IPS-11a (cell line): ENCODE results near the gene STX11.

ENCODE experiments used
- H3K4me3 ChIP-seq: one replicate; pipeline ENCODE4 v1.5.1; 2013; ENCODE audit warnings: low read depth, low read length, control low read depth

The STX11 gene

DNA sequence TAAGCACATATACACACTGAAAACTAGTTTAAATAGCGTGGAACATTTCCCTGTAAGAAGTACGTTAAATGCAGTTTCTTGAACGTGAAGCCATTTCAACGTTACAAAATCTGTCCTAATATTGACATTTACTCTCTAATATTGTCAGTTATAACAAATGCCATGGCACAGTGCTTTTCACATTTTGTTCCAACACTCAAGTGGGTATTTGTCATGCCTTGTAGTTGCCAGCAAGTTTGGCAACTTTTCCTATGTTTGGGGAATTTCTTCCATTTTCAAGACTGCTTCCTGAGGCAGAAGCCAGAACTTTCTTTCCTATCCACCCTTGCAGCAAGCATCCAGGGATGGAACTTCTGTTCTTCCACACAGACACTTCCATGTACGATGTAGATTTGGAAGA is 63.0 kb downstream of the STX11 start:
- H3K4me3 ChIP-seq: no peak overlapping the region

DNA sequence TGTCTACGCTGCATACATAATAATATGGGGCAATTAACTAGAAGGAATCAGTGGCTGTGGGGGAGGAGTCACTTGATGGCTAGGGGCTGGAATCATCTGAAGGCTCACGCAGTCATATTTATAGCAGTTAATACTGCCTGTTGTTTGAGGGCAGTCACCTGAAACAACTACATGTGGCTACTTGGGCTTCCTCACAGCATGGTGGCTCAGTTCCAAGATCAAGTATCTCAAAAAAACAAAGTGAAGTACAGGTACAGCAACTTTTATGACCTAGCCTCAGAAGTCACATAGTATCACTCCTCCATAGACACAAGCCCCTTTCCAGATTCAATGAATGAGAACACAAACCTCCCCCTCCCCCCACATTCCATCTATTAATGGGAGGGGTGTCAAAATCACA is 63.7 kb downstream of the STX11 start:
- H3K4me3 ChIP-seq: no peak overlapping the region

DNA sequence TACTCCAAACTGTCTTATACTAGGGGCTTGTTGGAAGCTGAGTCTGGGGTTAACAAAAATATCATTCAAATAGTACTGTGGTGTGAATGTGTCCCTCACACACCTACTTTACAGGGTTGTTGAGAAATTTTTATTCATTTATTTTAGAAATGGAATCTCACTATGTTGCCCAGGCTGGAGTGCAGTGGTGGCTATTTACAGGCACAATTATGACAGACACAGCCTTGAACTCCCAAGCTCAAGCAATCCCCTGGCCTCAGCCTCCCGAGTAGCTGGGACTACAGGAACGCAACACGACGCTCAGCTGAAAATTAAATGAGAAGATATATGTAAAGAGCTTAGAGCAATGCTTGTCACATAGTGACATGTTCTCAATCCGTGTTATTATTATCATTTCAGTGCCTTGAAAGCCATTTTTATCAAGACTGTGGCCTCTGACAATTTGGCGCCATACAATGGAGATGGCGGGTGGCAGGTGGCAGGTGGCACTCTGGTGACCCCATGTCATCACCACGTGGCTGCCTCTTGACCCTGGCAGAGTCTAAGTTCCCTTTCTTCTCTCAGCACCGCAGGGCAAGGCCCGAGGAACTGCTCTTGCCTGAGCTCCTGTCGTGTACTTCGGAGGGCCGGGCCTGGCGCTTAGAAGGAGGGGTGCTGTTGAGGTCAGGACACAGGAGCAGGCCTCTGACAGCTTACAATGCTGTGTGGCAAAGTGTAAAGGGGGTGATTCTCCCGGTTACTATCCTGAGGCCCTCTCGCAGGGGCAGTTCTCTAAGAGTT is 64.5 kb downstream of the STX11 start:
- H3K4me3 ChIP-seq: no peak overlapping the region

DNA sequence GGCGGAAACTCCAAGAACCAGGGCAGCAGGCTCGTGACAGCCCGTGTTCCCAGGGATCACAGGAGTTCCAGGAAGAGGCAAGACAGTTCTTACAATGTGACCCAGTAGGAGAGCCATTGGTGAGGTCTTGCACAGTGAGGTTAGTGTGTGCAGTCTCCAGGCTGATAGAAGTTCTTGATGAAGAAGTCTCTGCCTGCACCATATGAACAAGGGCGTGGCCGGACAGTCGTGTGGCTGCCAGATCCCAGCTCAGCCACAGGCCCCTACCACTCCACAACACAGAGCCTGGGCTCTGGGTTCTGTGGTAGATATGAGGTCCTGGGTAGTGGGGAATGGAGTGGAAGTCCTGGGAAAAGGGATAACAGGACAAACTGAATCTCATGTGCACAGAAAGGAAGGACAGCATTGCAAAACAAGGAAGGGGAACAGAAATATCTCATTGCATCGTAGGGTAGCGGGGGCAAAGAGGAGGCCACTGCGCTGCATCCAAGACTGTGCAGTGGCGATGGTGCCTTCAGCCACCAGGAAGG is 65.2 kb downstream of the STX11 start:
- peak overlapping the region; percentile 75 for H3K4me3 ChIP-seq

DNA sequence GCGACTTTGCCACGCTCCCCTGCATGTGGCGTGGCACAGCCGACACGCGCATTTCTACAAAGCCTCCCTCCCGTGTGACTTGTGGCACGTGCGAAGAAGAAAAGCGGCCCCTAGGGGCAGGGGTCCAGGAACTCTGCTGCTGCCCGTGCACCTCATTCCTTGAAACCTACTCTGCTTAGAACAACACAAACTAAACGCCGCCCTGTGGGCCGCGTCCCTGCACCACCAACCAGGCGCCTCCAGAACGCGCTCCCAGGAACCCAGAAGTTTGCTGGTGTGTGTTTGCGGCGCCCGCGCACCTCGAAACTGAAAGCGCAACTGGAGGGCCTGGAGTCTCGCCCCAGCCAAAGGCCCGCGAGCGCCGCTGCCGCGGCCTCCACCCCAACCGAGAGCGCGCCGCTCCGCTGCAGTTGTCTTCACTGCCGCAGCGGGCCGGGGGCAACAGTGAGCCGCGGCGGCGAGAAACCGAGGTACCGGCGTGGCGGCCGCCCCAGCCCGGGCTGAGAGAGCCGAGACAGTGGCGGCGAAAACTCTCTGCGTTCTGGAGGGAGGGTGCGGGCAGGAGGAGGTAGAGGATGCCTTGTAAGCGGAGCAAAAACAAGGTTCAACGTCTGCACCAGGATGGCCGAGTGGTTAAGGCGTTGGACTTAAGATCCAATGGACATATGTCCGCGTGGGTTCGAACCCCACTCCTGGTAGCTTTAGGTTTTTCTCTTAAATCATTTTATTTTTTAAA is 65.8 kb downstream of the STX11 start:
- H3K4me3 ChIP-seq: peak overlapping the region; percentile 75

DNA sequence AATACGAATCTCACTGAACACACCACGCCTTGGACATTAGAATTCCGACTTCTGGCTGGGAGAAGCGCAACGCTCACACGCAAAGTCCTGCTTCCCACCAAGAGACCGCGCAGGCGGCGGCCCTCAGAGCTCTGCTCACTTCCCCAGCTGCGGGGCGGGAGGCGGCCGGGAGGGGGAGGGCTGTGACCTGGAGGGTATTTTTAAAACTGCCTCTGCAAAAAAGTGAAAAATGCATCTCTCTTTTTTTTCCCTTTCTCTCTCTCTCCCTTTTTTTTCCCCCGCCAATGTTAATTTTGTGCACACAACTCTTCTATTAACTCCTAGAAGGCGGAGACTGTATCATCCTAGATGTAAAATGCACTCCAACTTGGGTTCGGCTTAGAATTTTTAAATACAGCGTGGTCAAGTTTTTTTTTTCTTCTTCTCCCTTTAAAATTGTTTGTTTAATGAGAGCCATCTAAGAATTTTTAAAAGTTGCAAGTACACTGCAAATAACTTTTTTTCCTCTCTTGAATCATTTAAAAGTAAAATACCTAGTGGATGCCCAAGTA is 66.4 kb downstream of the STX11 start:
- H3K4me3 ChIP-seq: peak overlapping the region; percentile 75

DNA sequence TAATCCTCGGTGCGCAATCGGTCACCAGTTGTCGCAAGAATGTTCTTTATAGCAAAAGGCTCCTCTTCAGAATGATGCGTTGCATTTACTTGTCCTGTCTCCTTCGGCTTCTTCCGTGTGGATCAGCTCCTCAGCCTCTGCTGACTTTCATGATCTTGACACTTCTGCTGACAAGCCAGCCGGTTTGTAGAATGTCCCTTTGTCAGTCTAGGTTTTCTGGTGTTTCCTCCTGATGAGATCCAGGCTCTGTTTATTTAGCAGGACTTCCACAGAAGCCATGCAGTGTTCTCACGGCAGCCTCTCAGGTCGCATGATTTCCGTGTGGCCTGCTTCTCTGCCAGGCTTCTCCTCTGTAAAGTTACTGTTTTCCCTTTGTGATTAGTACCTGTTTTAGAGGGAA is 66.9 kb downstream of the STX11 start:
- H3K4me3 ChIP-seq: no peak overlapping the region

DNA sequence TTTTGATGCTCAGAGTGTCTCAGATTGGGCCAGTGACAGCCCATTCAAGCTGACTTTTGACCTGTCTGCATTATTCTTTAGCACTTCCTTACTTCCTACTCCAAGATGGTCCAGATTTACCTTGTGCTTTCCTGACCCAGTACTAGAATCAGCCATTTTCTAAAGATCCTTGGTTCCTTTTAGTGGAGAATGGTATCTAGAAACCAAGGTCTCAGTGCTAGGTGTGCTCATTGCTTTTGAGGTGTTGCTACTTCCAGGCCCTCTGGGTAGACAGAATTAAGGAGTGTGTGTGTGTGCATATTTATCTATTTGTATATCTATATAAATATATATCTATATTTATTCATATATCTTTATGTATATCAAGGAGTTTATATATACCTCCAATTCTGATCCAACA is 67.5 kb downstream of the STX11 start:
- no peak overlapping the region for H3K4me3 ChIP-seq

DNA sequence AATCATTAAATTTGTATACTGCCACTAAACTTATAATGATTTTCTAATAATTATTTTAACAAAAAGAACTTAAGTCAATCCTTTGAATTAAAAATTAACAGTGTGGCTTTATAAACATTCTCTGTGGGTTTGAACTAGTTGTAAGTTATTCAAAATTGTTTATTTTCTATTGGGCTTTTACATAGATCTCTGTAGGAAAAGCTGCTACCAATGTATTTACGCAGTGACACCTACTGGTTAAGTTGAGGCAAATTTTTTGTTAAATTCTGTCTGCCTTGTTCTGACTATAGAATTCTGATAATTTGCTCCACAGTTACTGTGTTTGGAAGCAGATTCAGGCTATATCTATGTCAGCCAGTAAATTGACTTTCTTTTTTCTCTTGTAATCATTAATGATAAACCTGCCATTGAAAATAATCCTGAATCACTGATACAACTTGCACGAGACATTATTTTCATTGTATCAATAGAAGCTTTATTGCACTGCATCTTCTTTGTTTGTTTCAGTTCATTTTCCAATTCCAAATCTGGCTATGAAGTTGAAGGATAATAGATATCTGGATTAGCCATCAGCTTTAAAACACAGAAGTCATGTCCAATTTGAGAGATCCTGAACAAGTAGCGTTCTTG is 68.9 kb downstream of the STX11 start:
- H3K4me3 ChIP-seq: no peak overlapping the region

DNA sequence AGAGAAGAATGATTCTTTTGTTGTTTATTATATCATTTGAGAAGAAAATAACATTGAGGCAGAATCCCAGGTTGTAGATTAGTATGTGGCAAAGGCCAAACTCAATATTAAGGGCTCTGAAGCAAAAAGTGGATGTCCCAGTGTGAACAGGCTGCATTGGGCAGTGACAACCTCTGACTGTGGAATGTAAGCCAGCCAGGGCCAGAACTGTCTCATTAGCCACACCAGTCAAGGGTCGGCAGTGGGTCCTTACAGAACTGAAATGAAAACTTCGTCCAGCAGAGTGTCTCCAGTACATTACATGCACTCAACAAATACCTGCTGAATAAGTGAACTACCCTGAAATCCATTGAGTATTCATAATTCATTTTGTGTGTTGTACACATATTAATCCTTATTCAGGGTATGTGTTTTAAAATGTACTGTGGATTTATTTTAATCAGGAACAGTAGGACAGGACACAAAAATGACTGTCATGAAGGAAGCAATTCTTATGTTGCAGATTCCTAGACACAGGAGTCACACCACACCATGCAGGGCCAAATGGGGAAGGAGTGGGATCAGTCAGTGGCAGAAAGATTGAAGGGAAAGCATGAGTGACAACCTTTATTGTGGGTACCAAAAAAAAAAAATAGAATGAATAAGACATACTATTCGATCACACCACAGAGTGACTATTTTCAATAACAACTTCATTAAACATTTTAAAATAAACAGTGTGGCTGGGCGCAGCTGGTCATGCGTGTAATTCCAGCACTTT is 69.9 kb downstream of the STX11 start:
- no peak overlapping the region for H3K4me3 ChIP-seq

DNA sequence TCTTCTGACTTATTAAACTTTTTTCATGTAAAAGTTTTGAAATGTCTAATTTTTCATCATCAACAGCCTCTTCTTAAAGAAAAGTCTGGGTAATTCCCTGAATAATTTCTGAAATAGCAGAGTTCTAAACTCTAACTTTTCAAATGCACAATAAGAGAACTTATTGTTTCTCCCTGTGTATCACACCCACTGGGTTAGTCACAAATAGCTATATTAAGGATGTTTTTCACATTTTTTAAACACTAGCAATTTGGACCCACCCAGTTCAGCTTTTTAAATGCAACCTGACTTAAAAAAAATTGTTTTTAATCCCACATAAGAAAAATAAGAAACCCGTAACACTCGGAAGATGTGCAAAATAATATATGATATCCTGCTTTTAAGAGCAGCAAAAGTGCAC is 73.4 kb downstream of the STX11 start:
- H3K4me3 ChIP-seq: no peak overlapping the region

DNA sequence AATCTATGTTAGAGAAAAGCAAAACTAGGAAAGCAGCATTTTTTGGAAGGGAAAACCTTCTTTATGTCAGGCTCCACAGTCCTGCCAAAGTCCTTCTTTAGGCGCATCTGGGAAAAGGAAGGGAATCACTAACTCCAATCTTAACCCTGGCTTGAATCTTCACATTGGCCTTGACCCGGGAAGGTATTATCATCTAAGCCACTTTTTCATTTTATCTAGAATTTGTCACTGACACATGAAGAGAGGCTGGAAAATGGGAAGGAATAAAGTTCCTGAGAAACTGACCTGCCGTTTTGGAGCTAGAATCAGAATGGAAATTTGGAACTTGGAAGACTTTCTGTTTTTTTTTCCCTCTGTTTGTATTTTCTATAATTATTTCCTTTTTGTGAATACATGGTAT is 81.4 kb downstream of the STX11 start:
- no peak overlapping the region for H3K4me3 ChIP-seq

DNA sequence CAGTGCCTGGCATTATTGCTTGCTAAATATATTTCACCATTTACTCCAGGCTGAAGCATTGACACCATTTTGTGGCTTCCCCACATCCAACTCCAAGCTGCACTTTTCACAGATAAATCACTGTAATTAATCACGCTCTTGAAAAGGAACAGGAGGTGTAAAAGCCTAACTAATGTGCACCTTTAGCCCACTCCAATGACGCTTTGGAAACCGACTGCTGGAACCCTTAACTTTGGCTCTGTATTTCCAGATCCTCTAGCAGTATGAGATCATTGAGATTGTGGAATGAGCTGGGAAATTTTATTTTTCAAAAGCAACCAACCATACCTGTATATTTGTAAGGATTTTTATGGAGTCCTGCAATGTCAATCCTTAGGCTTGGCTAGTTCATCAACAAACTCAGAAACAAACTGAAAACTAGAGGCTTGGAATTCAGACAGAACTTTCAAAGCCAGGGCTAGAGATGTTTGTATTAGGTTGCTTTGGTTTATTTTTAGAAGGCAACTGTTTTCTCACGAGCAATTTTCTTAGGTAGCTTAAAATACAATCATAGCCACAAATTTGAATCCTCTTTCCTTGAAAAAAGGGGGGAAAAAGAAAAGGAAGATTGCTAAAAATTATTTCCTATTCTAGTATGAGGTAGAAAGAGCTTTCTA is 82.0 kb downstream of the STX11 start:
- H3K4me3 ChIP-seq: no peak overlapping the region

DNA sequence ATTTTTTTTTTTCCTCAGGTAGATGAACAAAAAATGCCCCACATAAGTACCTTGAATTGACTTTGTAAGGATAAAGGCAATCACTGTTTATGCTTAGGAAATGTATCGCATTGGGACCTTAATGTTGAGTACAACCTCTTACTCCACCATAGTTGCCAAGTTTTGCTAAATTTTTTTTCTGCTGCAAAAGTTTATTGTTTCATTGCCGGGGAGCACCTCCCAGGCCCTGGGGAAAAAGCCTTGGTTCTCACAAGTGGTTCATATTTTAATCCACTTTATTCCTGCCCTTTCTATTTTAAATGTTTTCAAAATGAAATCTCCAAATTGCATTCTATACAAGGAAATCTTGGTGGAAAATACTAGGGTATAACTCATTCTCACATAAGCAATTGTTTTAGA is 82.5 kb downstream of the STX11 start:
- H3K4me3 ChIP-seq: no peak overlapping the region

DNA sequence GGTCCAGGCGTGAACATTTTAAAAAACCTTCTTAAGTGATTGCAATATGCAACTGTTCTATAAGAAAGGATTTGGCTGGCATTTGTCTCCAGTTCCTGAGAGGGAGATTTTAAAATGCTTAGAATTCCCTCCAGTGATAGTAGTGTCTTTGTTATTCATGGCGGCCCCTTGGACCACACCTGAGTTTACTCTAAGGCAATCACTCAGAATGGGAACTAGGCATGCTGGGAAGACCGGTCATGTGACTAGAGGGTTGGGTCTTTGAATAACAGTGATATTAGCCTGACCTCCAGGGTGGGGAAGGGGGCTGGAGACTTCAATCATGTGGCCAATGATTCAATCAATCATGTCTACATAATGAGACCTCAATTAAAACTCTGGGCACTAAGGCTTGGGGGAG is 84.1 kb downstream of the STX11 start:
- H3K4me3 ChIP-seq: no peak overlapping the region

DNA sequence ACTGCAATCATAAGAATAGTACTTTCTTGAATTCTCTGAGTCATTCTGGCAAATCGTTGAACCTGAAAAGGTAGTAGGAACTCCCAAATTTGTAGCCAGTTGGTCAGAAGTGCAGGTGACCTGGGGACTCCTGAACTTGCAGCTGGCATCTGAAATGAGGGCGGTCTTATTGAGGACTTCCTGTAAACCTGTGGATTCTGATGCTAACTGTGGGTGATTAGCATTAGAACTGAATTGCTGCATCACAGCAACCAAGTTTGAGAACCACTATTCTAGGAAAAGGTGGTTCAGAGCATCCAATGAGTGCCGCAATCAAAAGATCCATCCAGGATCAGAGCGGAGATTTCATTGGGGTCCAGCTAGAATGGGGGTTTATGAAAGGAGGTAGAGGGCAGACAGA is 84.6 kb downstream of the STX11 start:
- no peak overlapping the region for H3K4me3 ChIP-seq
